Skeletal muscle satellite cell (primary cell): ENCODE data around the gene NHSL1. TPM values are rescaled to one million over a fixed set of nuclear protein-coding genes. Genes with fewer than 3 reads are reported as not detected.

Source experiments
- H3K27me3 ChIP-seq: 2 replicates; pipeline ENCODE4 v1.7.0; 2013; ENCODE audit warnings: low read length; ENCODE audit not compliant: control insufficient read depth, insufficient read depth
- H3K36me3 ChIP-seq: 2 replicates; pipeline ENCODE4 v1.7.0; 2013; ENCODE audit warnings: mild to moderate bottlenecking, control low read depth, low read length; ENCODE audit not compliant: insufficient read depth
- H3K4me1 ChIP-seq: 2 replicates; pipeline ENCODE4 v1.7.0; 2013; ENCODE audit warnings: low read length; ENCODE audit not compliant: control insufficient read depth, insufficient read depth
- H3K4me2 ChIP-seq: 2 replicates; pipeline ENCODE4 v1.7.0; 2013; ENCODE audit warnings: mild to moderate bottlenecking, low read length
- H3K4me3 ChIP-seq: 2 replicates; pipeline ENCODE4 v1.7.0; 2013; ENCODE audit warnings: low read length
- H3K9ac ChIP-seq: 2 replicates; pipeline ENCODE4 v1.7.0; 2013; ENCODE audit warnings: mild to moderate bottlenecking, low read depth, low read length, moderate library complexity
- H3K9me3 ChIP-seq: replicated peaks from 2 replicates; pipeline ENCODE4 v1.7.0; 2013; ENCODE audit warnings: mild to moderate bottlenecking, control low read depth, low read length
- total RNA-seq: library from RNA; depleted of rRNA; stranded (reverse); fragments of >200 nt; gene quantifications from 2 replicates; pipeline ENCODE4 v1.2.3, GENCODE V29; 2012; rRNA removed

Gene NHSL1
- total RNA-seq: 6.8 and 12.0 TPM in 2 replicates

GRCh38 chr6:138499303-138500018, at the start of gene NHSL1:
Gene NHSL1 (minus strand): TSS chr6:138499494. CDS start chr6:138499290, 204 bp downstream.
- Histone ChIP-seq H3K9me3 (no peaks in the 10 kb centered on the region), H3K4me3 (no peak within 1 kb of the TSS)

GRCh38 chr6:138546733-138547185, 47.5 kb upstream of the NHSL1 start:
- Histone ChIP-seq H3K36me3 (no peaks in the 10 kb centered on the region), H3K4me1 (peaks cover 25% of the 10 kb centered on the region), H3K9me3 (no peaks in the 10 kb centered on the region), H3K4me3 (no peak overlapping the region), H3K4me2 (no peak overlapping the region), H3K9ac (no peak overlapping the region), H3K27me3 (no peaks in the 10 kb centered on the region)

More at GRCh38 chr6:138499303-138500018, at the start of gene NHSL1:
- no peak within 1 kb of the TSS for H3K9ac ChIP-seq
- H3K4me1 ChIP-seq: no peaks in the 10 kb centered on the region
- H3K36me3 ChIP-seq: no peaks in the 10 kb centered on the region
- H3K27me3 ChIP-seq: no peaks in the 10 kb centered on the region
- H3K4me2 ChIP-seq: no peak within 1 kb of the TSS

- Histone ChIP-seq H3K36me3 (no peaks in the 10 kb centered on the region), H3K4me2 (peak overlapping the region; percentile 79), H3K27me3 (no peaks in the 10 kb centered on the region), H3K4me3 (peak overlapping the region; percentile 64), H3K4me1 (peaks cover 35% of the 10 kb centered on the region), H3K9ac (peak overlapping the region; percentile 60), H3K9me3 (no peaks in the 10 kb centered on the region)
These were observed 46.3 kb upstream of the NHSL1 start for GRCh38 chr6:138545621-138545980.

GRCh38 chr6:138544501-138544900, 45.2 kb upstream of the NHSL1 start:
- Histone ChIP-seq H3K27me3 (no peaks in the 10 kb centered on the region), H3K4me2 (peak overlapping the region; percentile 19), H3K9me3 (no peaks in the 10 kb centered on the region), H3K4me1 (peaks cover 41% of the 10 kb centered on the region), H3K4me3 (no peak overlapping the region), H3K9ac (no peak overlapping the region), H3K36me3 (no peaks in the 10 kb centered on the region)

- H3K4me3 ChIP-seq: no peak overlapping the region
- no peak overlapping the region for H3K9ac ChIP-seq
- H3K4me1 ChIP-seq: peaks cover 46% of the 10 kb centered on the region
- H3K27me3 ChIP-seq: no peaks in the 10 kb centered on the region
- no peaks in the 10 kb centered on the region for H3K36me3 ChIP-seq
- H3K4me2 ChIP-seq: no peak overlapping the region
- no peaks in the 10 kb centered on the region for H3K9me3 ChIP-seq
These were observed 44.4 kb upstream of the NHSL1 start for GRCh38 chr6:138543657-138544056.

- Histone ChIP-seq H3K36me3 (no peaks in the 10 kb centered on the region), H3K4me2 (peak overlapping the region; percentile 11), H3K27me3 (no peaks in the 10 kb centered on the region), H3K9ac (no peak overlapping the region), H3K4me3 (no peak overlapping the region), H3K4me1 (peaks cover 54% of the 10 kb centered on the region), H3K9me3 (no peaks in the 10 kb centered on the region)
These were observed 42.7 kb upstream of the NHSL1 start for GRCh38 chr6:138541823-138542481.

GRCh38 chr6:138540468-138540867, 41.2 kb upstream of the NHSL1 start:
- H3K4me2 ChIP-seq: no peak overlapping the region
- peaks cover 44% of the 10 kb centered on the region for H3K4me1 ChIP-seq
- H3K27me3 ChIP-seq: no peaks in the 10 kb centered on the region
- H3K9me3 ChIP-seq: no peaks in the 10 kb centered on the region
- no peak overlapping the region for H3K4me3 ChIP-seq
- H3K36me3 ChIP-seq: no peaks in the 10 kb centered on the region
- H3K9ac ChIP-seq: no peak overlapping the region

GRCh38 chr6:138539876-138540275, 40.6 kb upstream of the NHSL1 start:
- Histone ChIP-seq H3K4me1 (peaks cover 39% of the 10 kb centered on the region), H3K36me3 (no peaks in the 10 kb centered on the region), H3K27me3 (no peaks in the 10 kb centered on the region), H3K4me3 (no peak overlapping the region), H3K4me2 (no peak overlapping the region), H3K9me3 (no peaks in the 10 kb centered on the region), H3K9ac (no peak overlapping the region)

GRCh38 chr6:138538390-138539031, 39.2 kb upstream of the NHSL1 start:
- Histone ChIP-seq H3K36me3 (no peaks in the 10 kb centered on the region), H3K27me3 (no peaks in the 10 kb centered on the region), H3K4me2 (no peak overlapping the region), H3K9me3 (no peaks in the 10 kb centered on the region), H3K9ac (no peak overlapping the region), H3K4me3 (no peak overlapping the region), H3K4me1 (peaks cover 36% of the 10 kb centered on the region)

GRCh38 chr6:138537106-138537505, 37.8 kb upstream of the NHSL1 start:
- no peaks in the 10 kb centered on the region for H3K27me3 ChIP-seq
- H3K4me1 ChIP-seq: peaks cover 35% of the 10 kb centered on the region
- H3K36me3 ChIP-seq: no peaks in the 10 kb centered on the region
- no peak overlapping the region for H3K4me3 ChIP-seq
- no peak overlapping the region for H3K4me2 ChIP-seq
- no peaks in the 10 kb centered on the region for H3K9me3 ChIP-seq
- H3K9ac ChIP-seq: no peak overlapping the region

GRCh38 chr6:138535728-138536455, 36.6 kb upstream of the NHSL1 start:
- no peak overlapping the region for H3K4me2 ChIP-seq
- H3K9me3 ChIP-seq: no peaks in the 10 kb centered on the region
- H3K9ac ChIP-seq: no peak overlapping the region
- H3K4me3 ChIP-seq: no peak overlapping the region
- H3K4me1 ChIP-seq: peaks cover 24% of the 10 kb centered on the region
- H3K36me3 ChIP-seq: no peaks in the 10 kb centered on the region
- H3K27me3 ChIP-seq: no peaks in the 10 kb centered on the region
